GM12865 (cell line): ENCODE results near the gene PAPPA2.
"Not testable (repeated sequence)": the region's sequence is repeated elsewhere in the genome, so short reads cannot be mapped to it uniquely, and the experiment has no call there.

Experiments
- DNase-seq: peaks from one replicate; pipeline ENCODE4 v3.0.0; 2010; ENCODE audit warnings: low read depth
- H3K4me3 ChIP-seq: 2 replicates; pipeline ENCODE4 v1.5.1; 2011; ENCODE audit warnings: mild to moderate bottlenecking, low read depth, low read length, control low read depth
- TF ChIP-seq, protein P1 (sequence below): IDR thresholded peaks from 2 replicates; pipeline ENCODE4 v1.5.1; 2011; ENCODE audit warnings: low read length, control low read depth, low read depth, inconsistent platforms; ENCODE audit not compliant: insufficient read depth; ENCODE audit errors: missing control alignments

The PAPPA2 gene

DNA sequence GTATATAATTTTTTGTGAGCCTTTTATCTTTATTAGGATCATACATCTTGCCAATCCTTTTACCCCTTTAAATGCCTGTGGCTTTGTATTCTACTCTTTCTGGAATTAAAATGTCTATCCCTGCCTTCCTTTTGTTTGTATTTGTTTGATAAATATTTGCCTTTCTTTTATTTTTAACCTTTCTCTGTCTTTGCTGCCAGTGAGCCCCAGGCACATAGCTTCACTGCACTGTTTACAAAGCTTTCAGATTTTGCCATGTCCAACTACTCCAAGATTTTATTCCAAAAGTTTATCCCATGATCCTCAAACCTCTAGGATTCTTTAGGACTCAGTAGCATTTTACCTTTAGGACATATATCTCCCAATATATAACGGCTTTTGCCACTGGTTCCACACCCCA is 281.2 kb downstream of the PAPPA2 start:
- TF ChIP-seq, protein P1, sequence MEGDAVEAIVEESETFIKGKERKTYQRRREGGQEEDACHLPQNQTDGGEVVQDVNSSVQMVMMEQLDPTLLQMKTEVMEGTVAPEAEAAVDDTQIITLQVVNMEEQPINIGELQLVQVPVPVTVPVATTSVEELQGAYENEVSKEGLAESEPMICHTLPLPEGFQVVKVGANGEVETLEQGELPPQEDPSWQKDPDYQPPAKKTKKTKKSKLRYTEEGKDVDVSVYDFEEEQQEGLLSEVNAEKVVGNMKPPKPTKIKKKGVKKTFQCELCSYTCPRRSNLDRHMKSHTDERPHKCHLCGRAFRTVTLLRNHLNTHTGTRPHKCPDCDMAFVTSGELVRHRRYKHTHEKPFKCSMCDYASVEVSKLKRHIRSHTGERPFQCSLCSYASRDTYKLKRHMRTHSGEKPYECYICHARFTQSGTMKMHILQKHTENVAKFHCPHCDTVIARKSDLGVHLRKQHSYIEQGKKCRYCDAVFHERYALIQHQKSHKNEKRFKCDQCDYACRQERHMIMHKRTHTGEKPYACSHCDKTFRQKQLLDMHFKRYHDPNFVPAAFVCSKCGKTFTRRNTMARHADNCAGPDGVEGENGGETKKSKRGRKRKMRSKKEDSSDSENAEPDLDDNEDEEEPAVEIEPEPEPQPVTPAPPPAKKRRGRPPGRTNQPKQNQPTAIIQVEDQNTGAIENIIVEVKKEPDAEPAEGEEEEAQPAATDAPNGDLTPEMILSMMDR = no peak
- H3K4me3 ChIP-seq = no peak overlapping the region
- no peak for DNase-seq

- no peak for DNase-seq
- no peak overlapping the region for H3K4me3 ChIP-seq
- TF ChIP-seq, protein P1 = no peak
These were observed 283.0 kb downstream of the PAPPA2 start for GRCh38 chr1:176745945-176746344.

GRCh38 chr1:176752505-176752904 is 289.5 kb downstream of the PAPPA2 start:
- no peak overlapping the region for H3K4me3 ChIP-seq
- TF ChIP-seq, protein P1 = no peak
- no peak for DNase-seq

GRCh38 chr1:176754676-176755075 is 291.7 kb downstream of the PAPPA2 start:
- no peak for DNase-seq
- TF ChIP-seq, protein P1 = no peak

DNA sequence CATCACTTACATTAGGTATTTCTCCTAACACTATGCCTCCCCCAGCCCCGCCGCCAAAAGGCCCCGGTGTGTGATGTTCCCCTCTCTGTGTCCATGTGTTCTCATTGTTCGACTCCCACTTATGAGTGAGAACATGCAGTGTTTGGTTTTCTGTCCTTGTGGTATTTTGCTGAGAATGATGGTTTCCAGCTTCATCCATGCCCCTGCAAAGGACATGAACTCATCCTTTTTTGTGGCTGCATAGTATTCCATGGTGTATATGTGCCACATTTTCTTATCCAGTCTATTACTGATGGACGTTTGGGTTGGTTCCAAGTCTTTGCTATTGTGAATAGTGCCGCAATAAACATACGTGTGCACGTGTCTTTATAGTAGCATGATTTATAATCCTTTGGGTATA is 293.8 kb downstream of the PAPPA2 start:
- not testable (repeated sequence) for H3K4me3 ChIP-seq, DNase-seq

More at GRCh38 chr1:176754676-176755075, 291.7 kb downstream of the PAPPA2 start:
- no peak overlapping the region for H3K4me3 ChIP-seq

DNA sequence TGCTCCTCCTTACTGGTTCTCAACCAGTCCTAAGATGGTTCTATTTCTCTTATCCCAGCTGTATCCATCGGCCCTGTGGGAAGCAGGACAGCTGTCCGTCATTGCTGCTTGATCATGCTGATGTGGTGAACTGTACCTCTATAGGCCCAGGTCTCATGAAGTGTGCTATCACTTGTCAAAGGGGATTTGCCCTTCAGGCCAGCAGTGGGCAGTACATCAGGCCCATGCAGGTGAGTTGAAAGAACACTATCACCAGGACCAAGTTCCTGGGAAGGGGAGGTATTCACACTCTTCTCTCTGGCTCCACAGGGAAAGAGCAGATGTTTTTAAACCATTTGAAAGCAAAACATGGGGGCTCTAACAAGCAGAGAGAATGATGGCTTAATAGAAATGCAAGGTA is 302.6 kb downstream of the PAPPA2 start:
- H3K4me3 ChIP-seq = no peak overlapping the region
- TF ChIP-seq, protein P1 = no peak
- no peak for DNase-seq

- H3K4me3 ChIP-seq = no peak overlapping the region
- TF ChIP-seq, protein P1 = no peak
- no peak for DNase-seq
These were observed 303.8 kb downstream of the PAPPA2 start for GRCh38 chr1:176766779-176767178.
